Measurements from ENCODE around the gene EVI5.
"Not testable (repeated sequence)": the region's sequence is repeated elsewhere in the genome, so short reads cannot be mapped to it uniquely, and the experiment has no call there.

The EVI5 gene

DNA sequence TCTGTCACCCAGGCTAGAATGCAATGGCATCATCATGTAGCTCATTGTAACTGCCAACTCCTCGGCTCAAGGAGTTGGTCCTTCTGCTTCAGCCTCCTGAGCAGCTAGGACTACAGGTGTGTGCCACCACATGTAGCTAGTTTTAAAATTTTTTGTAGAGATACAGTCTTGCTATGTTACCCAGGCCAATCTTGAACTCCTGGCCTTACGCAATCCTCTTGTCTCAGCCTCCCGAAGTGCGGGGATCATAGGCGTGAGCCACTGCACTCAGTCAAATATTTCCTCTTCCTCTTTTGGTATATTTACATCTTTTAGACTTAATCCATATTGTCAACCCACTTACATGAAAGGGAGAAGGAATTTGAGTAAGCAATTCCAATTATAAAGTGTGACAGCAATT is 121.1 kb downstream of the EVI5 start:
- DNase-seq = no peak

DNA sequence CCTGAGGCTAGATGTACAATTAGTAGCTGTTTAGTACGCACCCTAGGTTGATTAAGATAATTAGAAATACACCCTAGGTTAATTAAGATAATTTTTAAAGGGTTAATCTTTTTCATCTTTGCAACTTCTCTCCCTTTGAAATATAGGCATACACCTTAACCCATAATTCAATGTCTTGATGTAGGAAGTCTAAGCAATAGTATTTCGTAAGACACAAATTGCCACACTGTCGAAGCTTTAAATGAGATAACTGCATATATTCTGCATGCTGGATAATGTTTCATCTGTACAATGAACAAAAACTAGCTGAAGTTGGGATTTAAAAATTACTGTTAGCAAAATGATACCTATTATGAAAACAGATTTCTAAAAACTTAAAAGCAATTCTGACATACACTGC is 122.9 kb downstream of the EVI5 start:
- no peak for DNase-seq

DNA sequence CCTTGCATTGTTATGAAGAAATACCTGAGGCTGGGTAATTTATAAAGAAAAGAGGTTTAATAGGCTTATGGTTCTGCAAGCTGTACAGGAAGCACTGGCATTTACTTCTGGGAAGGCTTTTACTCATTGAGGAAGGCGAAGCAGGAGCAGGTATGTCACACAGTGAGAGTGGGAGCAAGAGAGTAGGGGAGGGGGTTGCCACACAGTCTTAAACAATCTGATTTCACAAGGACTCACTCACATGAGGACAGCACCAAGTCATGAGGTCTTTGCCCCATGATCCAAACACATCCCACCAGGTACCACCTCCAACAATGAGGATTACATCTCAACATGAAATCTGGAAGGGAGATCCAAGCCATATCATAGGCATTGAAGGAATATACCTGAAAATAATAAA is 127.2 kb downstream of the EVI5 start:
- no peak for DNase-seq

- DNase-seq = no peak
Observed at GRCh38 chr1:92655197-92655801, 129.6 kb downstream of the EVI5 start.

GRCh38 chr1:92653605-92654381 is 131.1 kb downstream of the EVI5 start:
- no peak for DNase-seq

DNA sequence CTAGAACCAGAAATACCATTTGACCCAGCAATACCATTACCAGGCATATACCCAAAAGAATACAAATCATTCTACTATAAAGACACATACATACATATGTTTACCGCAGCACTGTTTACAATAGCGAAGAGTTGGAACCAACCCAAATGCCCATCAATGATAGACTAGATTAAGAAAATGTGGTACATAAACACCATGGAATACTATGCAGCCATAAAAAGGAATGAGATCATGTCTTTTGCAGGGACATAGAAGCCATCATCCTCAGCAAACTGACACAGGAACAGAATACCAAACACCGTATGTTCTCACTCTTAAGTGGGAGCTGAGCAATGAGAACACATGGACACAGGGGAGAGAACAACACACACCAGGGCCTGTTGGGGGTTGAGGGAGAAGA is 144.2 kb downstream of the EVI5 start:
- DNase-seq = not testable (repeated sequence)

DNA sequence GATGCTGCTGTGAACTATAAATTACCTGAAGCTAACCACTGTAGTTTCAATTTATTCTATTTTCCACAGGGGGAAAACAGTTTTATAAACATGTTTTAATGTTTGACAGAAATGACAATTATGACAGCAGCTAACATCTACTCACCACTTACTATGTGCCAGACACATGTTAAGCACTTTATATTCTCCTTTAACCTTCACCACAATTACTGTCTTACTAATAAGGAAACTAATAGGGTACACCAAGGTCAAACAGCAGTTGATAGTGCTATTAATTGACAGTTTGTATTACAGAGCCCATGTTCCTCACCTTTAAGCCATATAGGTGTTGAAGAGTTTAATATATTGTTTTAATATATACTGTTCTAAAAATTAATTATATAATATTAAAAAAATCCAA is 146.4 kb downstream of the EVI5 start:
- no peak for DNase-seq

DNA sequence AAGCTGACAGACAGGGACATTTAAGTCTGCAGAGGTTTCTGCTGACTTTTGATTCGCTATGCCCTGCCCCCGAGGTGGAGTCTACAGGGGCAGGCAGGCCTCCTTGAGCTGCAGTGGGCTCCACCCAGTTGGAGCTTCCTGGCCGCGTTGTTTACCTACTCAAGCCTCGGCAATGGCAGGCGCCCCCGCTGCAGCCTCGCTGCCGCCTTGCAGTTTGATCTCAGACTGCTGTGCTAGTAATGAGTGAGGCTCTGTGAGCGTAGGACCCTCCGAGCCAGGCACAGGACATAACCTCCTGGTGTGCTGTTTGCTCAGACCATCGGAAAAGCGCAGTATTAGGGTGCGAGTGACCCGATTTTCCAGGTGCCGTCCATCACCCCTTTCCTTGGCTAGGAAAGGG is 149.7 kb downstream of the EVI5 start:
- not testable (repeated sequence) for DNase-seq

GRCh38 chr1:92623187-92623778 is 161.6 kb downstream of the EVI5 start:
- no peak for DNase-seq

DNA sequence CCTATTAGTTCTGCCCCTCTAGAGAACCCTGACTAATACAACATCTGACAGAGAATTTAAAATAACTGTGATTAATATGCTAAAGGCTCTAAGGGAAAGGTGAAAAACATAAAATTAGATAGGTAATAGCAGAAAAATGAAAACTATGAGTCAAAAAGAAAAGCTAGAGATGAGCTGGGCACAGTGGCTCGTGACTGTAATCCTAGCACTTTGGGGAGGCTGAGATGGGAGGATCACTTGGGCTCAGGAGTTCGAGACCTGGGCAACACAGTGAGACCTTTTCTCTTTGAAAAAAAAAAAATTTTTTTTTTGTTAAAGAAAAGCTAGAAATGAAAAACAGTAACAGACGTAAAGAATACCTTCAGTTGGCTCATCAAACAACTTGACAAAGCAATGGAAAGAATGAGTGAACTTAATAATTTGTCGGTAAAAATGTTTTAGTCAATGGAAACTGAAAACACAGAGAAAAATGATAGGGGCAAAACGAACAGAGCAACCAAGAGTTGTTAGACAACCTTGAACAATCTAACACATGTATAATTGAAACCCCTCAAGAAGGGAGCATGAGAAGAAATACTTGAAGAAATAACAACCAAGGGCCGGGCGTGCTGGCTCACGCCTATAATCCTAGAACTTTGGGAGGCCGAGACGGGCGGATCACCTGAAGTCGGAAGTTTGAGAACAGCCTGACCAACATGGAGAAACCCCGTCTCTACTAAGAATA is 165.3 kb downstream of the EVI5 start:
- DNase-seq = no peak

DNA sequence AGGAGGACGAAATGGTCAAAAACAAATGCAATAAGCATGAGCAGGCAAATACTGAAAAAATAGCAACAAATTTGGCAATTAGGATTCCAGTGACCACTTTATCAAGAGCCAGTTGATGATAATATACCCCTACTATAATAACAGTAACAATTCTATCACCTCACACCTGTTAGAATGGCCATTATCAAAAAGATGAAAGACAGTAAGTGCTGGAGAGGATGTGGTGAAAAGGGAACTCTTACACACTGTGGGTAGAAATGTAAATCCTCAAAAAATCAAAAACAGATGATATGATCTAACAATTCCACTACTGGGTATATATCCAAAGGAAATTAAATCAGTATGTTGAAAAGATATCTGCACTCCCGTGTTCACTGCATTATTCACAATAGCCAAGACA is 183.9 kb downstream of the EVI5 start:
- DNase-seq = no peak

DNA sequence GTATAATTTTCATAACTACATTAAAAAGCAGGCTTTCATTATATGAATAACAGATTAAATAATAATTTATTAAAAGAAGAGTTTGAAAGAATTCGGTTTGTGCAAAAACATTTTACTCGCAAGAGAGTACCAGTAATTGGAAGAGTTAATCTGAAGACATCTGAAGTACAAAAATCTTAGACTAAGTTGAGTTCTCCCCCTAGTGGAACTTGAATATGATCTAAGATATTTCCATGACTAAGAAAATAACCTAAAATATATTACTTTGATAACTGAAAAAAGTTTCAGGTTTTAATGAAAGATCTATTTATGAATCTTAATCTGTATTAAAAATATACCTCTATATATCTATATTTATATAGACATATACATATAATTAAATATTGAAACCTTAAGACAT is 185.7 kb downstream of the EVI5 start:
- no peak for DNase-seq

DNA sequence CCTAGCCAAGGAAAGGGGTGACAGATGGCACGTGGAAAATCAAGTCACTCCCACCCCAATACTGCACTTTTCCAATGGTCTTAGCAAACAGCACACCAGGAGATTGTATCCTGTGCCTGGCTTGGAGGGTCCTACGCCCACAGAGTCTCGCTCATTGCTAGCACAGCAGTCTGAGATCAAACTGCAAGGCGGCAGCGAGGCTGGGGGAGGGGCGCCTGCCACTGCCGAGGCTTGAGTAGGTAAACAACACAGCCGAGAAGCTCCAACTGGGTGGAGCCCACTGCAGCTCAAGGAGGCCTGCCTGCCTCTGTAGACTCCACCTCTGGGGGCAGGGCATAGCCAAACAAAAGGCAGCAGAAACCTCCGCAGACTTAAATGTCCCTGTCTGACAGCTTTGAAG is 195.5 kb downstream of the EVI5 start:
- DNase-seq = not testable (repeated sequence)

DNA sequence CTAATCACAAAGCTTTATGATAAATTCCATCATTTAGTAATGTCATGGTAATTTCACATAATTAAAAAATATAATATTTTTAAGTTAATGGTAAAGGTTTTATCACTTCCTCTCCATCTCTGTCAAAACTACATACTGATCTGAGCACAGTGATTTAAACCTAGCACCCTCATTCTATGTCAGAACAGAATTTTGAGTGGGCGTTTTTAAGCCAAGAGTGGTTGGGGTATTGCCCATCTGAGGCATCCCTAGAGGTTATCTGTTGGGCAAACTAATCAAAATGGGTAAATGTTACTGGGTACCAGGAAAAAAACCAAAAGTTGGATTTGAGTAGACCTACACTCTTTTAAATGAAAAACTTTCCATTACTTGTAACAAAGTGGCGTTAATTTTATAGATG is 197.5 kb downstream of the EVI5 start:
- no peak for DNase-seq

DNA sequence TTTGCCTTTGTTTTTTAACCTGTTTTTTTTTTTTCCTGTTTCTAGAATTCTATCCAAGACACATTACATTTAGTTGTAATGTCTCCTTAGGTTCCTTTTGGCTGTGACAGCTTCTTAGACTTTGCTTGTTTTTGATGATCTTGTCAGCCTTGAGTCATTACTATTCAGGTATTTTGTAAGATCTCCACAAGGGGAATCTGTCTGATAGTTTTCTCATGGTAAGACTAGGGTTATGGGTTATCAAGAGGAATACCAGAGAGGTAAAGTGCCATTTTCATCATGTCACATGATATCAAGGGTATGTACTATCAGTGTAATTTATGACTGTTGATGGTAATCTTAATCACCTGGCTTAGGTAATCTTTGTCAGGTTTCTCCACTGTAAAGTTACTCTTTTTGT is 199.1 kb downstream of the EVI5 start:
- no peak for DNase-seq

- DNase-seq = not testable (repeated sequence)
Observed at GRCh38 chr1:92584810-92585209, 200.1 kb downstream of the EVI5 start.

GRCh38 chr1:92583821-92584760 is 200.8 kb downstream of the EVI5 start:
- DNase-seq = no peak

DNA sequence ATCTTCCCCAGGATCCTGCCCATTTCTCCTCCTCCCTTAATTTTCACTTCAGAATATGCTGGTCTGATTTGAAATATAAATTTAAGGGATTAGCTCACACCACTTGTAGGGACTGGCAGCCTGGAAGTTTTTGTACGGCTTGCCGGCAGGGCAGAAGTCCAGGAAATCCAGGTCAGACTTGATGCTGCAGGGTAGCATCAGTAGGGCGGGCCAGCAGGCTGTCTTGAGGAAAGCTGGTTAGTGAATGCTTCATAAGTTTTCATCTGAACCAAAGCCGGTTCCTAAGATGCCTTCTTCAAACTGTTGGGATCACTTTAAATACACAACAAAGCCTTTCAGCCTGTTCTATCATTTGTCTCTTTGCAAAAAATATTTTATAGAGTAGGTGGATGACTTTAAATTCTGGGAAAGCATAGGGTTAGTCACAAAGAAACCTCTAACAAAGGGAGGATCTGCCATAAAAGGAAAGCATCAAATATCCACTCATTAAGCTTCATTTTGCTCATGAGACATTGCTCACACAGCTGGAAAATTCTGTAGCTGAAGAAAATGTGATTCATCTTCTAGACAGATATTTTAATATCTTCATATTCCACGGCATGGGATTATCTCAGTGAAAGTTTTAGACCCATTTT is 207.5 kb downstream of the EVI5 start:
- no peak for DNase-seq

DNA sequence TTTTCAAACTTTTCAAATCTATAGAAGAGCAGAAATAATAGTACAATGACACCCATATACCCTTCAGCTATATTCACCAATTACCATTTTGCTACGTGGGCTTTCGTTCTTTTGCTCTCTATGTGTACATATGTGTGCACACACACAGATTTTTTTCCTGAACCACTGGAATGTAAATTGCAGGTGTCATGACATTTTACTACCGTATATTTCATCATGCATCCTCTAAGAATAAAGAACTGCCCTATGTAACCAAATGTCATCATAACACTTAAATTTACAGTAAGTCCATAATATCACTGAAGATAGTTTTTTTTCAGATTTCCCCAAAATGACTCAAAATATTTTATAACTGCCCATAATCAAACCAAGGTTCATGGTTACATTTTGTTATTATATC is 209.8 kb downstream of the EVI5 start:
- no peak for DNase-seq

GRCh38 chr1:92572520-92572919 is 212.4 kb downstream of the EVI5 start:
- DNase-seq = no peak

DNA sequence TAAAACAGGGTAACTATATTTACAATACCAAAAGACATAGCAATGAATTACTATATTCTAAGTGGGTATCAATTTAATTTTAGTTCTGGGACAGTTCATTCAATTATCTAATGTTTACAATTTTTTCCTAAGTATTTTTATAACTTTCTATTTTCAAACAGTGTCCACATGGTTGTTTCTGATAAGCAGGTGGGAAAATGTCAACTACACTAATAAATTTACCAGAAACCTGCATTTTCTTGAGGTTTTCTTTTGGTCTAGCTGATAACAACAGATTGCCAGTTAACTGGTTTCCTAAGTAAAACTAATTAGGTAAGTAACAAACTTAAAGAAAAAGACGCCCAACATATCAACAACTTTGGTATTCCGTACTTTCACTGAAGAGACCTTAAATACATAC is 213.3 kb downstream of the EVI5 start:
- DNase-seq = no peak

GRCh38 chr1:92567211-92567868 is 217.6 kb downstream of the EVI5 start:
- DNase-seq = no peak
